HFF-Myc (cell line): Measurements from ENCODE around the gene C1orf226.

Experiments
- DNase-seq: peaks from one replicate; pipeline ENCODE4 v3.0.0-alpha.2; 2011; ENCODE audit warnings: low read depth; ENCODE audit errors: extremely low read depth
- H3K4me3 ChIP-seq: replicated peaks from 2 replicates; pipeline ENCODE4 v1.5.1; 2011; ENCODE audit warnings: low read depth, mild to moderate bottlenecking, control low read depth, low read length
- CTCF ChIP-seq: IDR thresholded peaks from 2 replicates; pipeline ENCODE4 v1.5.1; 2012; ENCODE audit warnings: mild to moderate bottlenecking, low read depth, low read length, control low read depth; ENCODE audit errors: missing control alignments

C1orf226 gene

DNA sequence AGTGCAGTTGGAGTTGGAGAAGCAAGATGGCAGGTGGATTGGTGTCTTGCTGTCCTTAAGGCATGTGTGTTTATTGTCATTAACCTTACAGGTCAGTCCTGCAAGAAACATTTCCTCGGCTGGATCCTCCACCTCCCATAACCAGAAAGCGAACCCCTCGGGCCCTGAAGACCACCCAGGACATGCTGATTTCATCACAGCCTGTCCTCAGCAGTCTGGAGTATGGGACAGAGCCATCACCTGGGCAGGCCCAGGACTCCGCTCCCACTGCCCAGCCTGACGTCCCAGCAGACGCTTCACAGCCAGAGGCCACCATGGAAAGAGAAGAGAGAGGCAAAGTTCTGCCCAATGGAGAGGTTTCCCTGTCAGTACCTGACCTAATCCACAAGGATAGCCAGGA lies 1.6 kb downstream of the C1orf226 start:
- no peak overlapping the region for H3K4me3 ChIP-seq
- no peak for TF ChIP-seq CTCF
- no peak for DNase-seq

DNA sequence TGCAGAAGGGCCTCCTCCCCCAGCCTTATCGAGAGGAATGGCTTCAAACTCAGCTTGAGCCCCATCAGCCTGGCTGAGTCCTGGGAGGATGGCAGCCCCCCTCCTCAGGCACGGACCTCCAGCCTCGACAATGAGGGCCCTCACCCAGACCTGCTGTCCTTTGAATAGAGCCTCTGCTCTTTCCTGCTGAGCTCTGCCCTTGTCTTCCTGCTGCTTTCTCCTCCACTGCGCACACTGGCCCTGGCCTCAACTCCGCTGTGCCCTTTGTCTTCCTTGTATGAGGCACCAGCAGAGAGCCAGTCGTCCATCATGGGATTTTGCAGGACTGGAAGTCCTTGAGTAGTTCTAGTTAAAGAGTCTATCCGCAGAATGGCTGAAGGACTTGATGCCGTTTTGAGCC lies 2.0 kb downstream of the C1orf226 start:
- no peak for TF ChIP-seq CTCF
- no peak for DNase-seq
- H3K4me3 ChIP-seq: no peak overlapping the region

DNA sequence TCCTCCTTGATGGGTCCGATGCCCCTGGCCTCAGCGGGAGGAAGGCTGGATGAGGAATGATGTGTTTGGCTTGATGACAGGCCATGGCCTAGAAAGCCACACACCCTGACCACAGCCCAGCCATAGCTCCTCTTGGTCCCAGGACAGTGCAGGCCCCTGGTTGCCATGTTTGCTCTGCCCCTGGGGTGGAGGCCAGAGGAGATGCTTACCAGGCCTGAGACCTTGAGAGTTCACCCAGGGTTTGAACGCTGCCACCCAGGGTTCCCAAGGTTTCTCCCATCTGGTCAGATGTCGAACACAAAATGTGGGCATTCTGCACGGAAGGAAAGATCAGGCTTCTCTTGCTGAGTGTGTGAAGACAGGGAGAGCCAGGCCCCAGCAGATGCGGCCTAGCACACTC lies 2.6 kb downstream of the C1orf226 start:
- TF ChIP-seq CTCF: no peak
- no peak overlapping the region for H3K4me3 ChIP-seq

GRCh38 chr1:162384601-162385279 lies 3.2 kb downstream of the C1orf226 start:
- TF ChIP-seq CTCF: no peak
- H3K4me3 ChIP-seq: no peak overlapping the region
- no peak for DNase-seq

More for the DNA sequence above, 2.6 kb downstream of the C1orf226 start:
- DNase-seq: no peak

DNA sequence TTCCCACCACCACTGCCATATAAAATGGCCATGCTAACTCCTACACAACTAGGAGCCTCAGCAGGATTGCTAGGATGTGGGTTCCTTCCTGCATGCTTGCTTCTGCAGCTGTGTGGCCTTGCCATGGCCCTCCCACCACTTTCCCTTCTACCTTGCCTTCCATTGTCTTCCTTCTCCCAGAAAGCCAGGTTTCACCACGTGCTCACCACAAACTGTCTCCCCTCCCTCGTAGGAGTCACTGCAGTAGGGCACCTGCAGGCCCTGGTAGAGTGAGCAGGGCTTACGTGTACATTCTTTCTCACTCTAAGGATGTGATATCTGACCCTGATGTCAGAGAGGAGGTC lies 3.7 kb downstream of the C1orf226 start:
- H3K4me3 ChIP-seq: no peak overlapping the region
- no peak for DNase-seq
- TF ChIP-seq CTCF: no peak

DNA sequence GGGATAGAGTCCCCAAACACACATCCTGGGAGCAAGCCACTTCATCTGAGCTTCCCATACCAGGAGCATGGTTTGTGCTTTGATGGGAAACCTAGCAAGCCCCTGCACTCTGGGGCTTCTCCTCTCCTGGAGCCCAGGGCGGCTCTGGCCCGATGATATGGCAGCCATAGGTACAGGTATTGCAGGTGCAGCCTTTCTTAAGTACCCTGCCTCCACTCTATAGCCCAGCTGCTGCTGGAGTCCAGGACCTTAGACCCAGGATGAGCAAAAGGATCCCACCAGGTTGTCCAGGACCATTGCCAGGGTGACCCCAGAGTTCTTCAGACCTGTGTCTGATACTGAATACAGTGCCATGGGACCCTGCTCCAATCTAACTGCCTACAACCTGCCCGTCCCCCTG lies 4.2 kb downstream of the C1orf226 start:
- no peak for TF ChIP-seq CTCF
- no peak for DNase-seq
- H3K4me3 ChIP-seq: no peak overlapping the region
